Testis (tissue), 3 donors: ENCODE measurements around the gene REC8. TPM values are rescaled to one million over a fixed set of nuclear protein-coding genes. Genes with fewer than 3 reads are reported as not detected.

Source experiments
- DNase-seq: peaks from one replicate; pipeline ENCODE4 v3.0.0-alpha.2; 2019
- H3K27ac ChIP-seq, 2 donors: fragments of 200-600 bp; sonication (generic); one replicate each; pipeline ENCODE4 v1.5.1; 2019
- H3K27me3 ChIP-seq: fragments of 200-600 bp; sonication (generic); one replicate; pipeline ENCODE4 v1.5.1; 2019
- H3K36me3 ChIP-seq: fragments of 200-600 bp; sonication (generic); one replicate; pipeline ENCODE4 v1.5.1; 2017; ENCODE audit warnings: low read depth; ENCODE audit errors: missing control alignments
- H3K4me1 ChIP-seq: fragments of 200-600 bp; sonication (generic); one replicate; pipeline ENCODE4 v1.5.1; 2019
- H3K4me3 ChIP-seq, 2 donors: fragments of 200-600 bp; sonication (generic); one replicate each; pipeline ENCODE4 v1.5.1; 2017 to 2019
- H3K9me3 ChIP-seq: fragments of 200-600 bp; sonication (generic); one replicate; pipeline ENCODE4 v1.5.1; 2017
- CTCF ChIP-seq, 3 experiments: fragments of 450-650 bp in 2 of 3; fragments of 200-600 bp in 1 of 3; sonication (generic) in 1 of 3; IDR thresholded peaks; one replicate each; pipeline ENCODE4 v1.5.1; 2016 to 2019; ENCODE audit warnings: antibody characterized with exemption in 3 of 3, mild to moderate bottlenecking in 2 of 3, moderate library complexity in 1 of 3
- POLR2A ChIP-seq: fragments of 450-650 bp; IDR thresholded peaks from one replicate; pipeline ENCODE4 v1.6.1; 2017; ENCODE audit warnings: antibody characterized with exemption, mild to moderate bottlenecking, moderate library complexity
- WGBS, 2 donors: methylation state at CpG; one replicate each; pipeline ENCODE4 v1.1.5; 2018; 5-methylcytosine and 5-hydroxymethylcytosine counted together
- intact Hi-C: fragments of 100-400 bp; cut with DNase I; formaldehyde crosslinking; loops from one replicate; pipeline ENCODE4 v1.15.1; 2023; ENCODE audit warnings: low total_unique reads
- polyA plus RNA-seq: library from polyadenylated mRNA; stranded (reverse); fragments of 350-450 nt; fragmentation: Illumina TruSeq; extraction: RNeasy Lipid Tissue Mini Kit (QIAGEN cat#74804); gene quantifications from one replicate; pipeline ENCODE4 v1.2.3, GENCODE V29; 2014; ENCODE audit warnings: low read depth, low replicate concordance; ENCODE audit not compliant: insufficient read depth
- total RNA-seq, 2 donors: library from RNA; depleted of rRNA; stranded (reverse); fragments of >200 nt; gene quantifications; one replicate each; pipeline ENCODE4 v1.2.3, GENCODE V29; 2016

Gene REC8
- total and polyA plus RNA-seq, 3 donors from 2014 or later = 27.7 to 58.8 (median 55.9) TPM

DNA sequence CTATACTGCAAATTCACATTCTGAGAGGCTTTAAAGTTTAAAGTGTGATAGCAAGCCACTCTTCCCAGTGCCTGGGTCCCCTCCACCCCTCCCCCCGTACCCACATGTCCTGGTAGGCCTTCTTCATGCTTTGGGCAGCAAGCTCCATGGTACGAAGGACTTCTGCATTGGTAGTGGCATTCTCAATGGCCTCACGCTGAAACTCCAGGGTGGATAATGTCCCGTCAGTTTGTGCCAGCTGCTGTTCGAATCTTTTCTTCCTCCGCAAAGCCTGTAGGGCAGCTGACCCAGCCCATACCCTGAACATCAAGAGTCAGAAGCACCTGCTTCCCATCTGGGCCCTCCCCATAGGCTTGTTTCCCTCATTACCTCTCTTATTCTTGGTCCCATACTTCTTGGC lies 39.4 kb downstream of the REC8 start:
- Histone ChIP-seq H3K27me3 (no peaks in the 10 kb centered on the region), H3K4me1 (peaks cover 21% of the 10 kb centered on the region), H3K9me3 (no peaks in the 10 kb centered on the region), H3K4me3 (no peak overlapping the region), H3K36me3 (no peaks in the 10 kb centered on the region), H3K27ac (no peak overlapping the region)
- DNase-seq = no peak
- no peak for TF ChIP-seq POLR2A
- no peak for TF ChIP-seq CTCF (IDR thresholded peaks at IDR 0.05)
- intact Hi-C loops = no loop called here
- 92 to 96% methylated on average over 6 of the region's 6 CpGs for WGBS, 2 donors

- Histone ChIP-seq H3K27ac (peak within 1 kb of the TSS; percentile 90 to 91), H3K9me3 (no peaks in the 10 kb centered on the region), H3K4me1 (peaks cover 21% of the 10 kb centered on the region), H3K36me3 (no peaks in the 10 kb centered on the region), H3K27me3 (no peaks in the 10 kb centered on the region), H3K4me3 (peak within 1 kb of the TSS; percentile 69 to 85)
- WGBS, 2 donors = 1 to 3% methylated on average over 23 to 44 of the region's 53 CpGs
- TF ChIP-seq POLR2A (no peak), CTCF (IDR thresholded peaks at IDR 0.05) (no peak)
- peak; percentile 97 for DNase-seq
- intact Hi-C loops = no loop called here
Measured at GRCh38 chr14:24212924-24213865, 41.3 kb downstream of the REC8 start, which contains the start of gene CHMP4A. TSS of gene CHMP4A (minus strand) at chr14:24213488. CDS start at chr14:24213439, 49 bp downstream.

DNA sequence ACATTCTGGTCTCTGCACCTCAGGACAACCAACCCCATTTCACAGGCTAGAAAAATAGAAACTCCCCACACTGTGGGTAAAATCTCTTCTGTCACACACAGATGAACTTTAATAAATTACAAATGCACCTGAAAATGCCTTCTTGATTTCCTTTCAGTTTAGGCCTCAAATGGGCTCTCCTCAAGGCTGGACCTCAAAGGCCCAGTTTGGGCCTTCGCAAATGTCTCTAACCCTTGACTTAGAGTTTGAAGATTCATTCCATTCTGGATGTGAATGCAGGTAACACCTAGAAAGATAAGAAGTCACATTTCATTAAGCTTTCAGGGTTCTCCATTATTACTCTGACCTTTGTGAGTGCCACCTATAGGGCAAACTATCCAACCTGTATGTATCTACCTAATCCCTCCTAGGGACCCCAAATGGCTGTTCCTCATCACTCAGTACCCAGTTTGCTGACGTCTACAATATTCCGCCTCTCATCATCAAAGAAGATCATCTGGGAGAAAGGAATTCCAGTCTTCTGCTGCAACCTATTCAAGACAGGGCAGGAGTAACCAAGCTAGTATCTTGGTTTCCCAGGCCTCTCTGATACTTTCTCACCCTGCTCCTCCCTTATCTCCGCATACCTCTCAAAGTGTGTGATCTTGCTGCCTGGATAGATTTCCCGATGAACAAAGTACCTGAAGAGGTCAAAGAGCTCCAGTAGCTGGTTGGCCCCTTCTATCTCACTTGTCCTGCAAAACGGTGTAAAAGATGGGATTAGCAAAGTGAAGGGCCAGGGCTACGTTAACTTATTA lies 42.2 kb downstream of the REC8 start:
- TF ChIP-seq CTCF (IDR thresholded peaks at IDR 0.05) = no peak
- no peak for TF ChIP-seq POLR2A
- H3K27ac ChIP-seq = peak overlapping the region; percentile 90 to 91
- peaks cover 21% of the 10 kb centered on the region for H3K4me1 ChIP-seq
- H3K4me3 ChIP-seq = peak overlapping the region in 1 of 2 donors; percentile 85
- intact Hi-C loops = no loop called here
- no peaks in the 10 kb centered on the region for H3K27me3 ChIP-seq
- H3K36me3 ChIP-seq = no peaks in the 10 kb centered on the region
- 85 to 90% methylated on average over 7 of the region's 7 CpGs for WGBS, 2 donors
- H3K9me3 ChIP-seq = no peaks in the 10 kb centered on the region
- DNase-seq = no peak

- H3K4me3 ChIP-seq = peak within 1 kb of the TSS; percentile 81 to 85
- WGBS, 2 donors = 0 to 1% methylated on average over 37 to 40 of the region's 40 CpGs
- H3K27me3 ChIP-seq = no peaks in the 10 kb centered on the region
- H3K27ac ChIP-seq = peak within 1 kb of the TSS; percentile 88 to 92
- H3K36me3 ChIP-seq = no peaks in the 10 kb centered on the region
- no peaks in the 10 kb centered on the region for H3K9me3 ChIP-seq
- intact Hi-C loops = no loop called here
- DNase-seq = peak; percentile 89
- peaks cover 21% of the 10 kb centered on the region for H3K4me1 ChIP-seq
- TF ChIP-seq POLR2A (peak; percentile 14), CTCF (IDR thresholded peaks at IDR 0.05) (peak; percentile 22 to 58 (median 46))
Measured at GRCh38 chr14:24215495-24216344, 43.8 kb downstream of the REC8 start, which contains the start of gene MDP1. TSS of gene MDP1 (minus strand) at chr14:24216066. CDS start at chr14:24215955, 111 bp downstream.
